B cell (primary cell): ENCODE measurements around the gene APOD. TPM values are rescaled to one million over a fixed set of nuclear protein-coding genes. Genes with fewer than 3 reads are reported as not detected.

Experiments
- ATAC-seq: fragments of 200-7000 bp; cut with Tn5 transposase; one replicate; pipeline ENCODE4 v1.10.0; 2021; ENCODE audit warnings: low read depth, mild to moderate bottlenecking, moderate number of reproducible peaks, moderate library complexity
- CTCF ChIA-PET: fragments of 350-600 bp; sonication (Branson Sonifier 250); formaldehyde crosslinking; loops from one replicate; lab custom pipeline; 2021; ENCODE audit warnings: antibody characterized with exemption, inconsistent platforms; lab: Charles Lee
- POLR2A ChIA-PET: fragments of 350-600 bp; sonication (Branson Sonifier 250); formaldehyde crosslinking; loops from one replicate; lab custom pipeline; 2021; ENCODE audit warnings: antibody characterized with exemption; lab: Charles Lee
- DNase-seq: peaks from one replicate; pipeline ENCODE4 v3.0.0; 2013
- H2AFZ ChIP-seq: 2 replicates; pipeline ENCODE4 v1.6.1; 2012; ENCODE audit warnings: mild to moderate bottlenecking, low read depth, low read length; ENCODE audit not compliant: insufficient read depth, poor library complexity, severe bottlenecking
- H3K27ac ChIP-seq, 2 donors: 1 replicate in 1 of 2; 2 replicates in 1 of 2; pipeline ENCODE4 v1.5.1; 2012 to 2013; ENCODE audit warnings: low read length in 2 of 2, mild to moderate bottlenecking in 2 of 2, moderate library complexity in 1 of 2
- H3K27me3 ChIP-seq, 4 experiments: fragments of 200-600 bp in 1 of 4; sonication (generic) in 1 of 4; replicated peaks in 1 of 4; 1 replicate in 2 of 4; 2 replicates in 2 of 4; pipeline versions ENCODE4 v1.6.1 to v1.7.0; 2013 to 2016; ENCODE audit warnings: low read length in 3 of 4, mild to moderate bottlenecking in 2 of 4, mixed read lengths in 1 of 4, moderate library complexity in 1 of 4; ENCODE audit not compliant: insufficient read depth in 4 of 4, control insufficient read depth in 3 of 4; ENCODE audit errors: control extremely low read depth in 1 of 4
- H3K36me3 ChIP-seq, 2 experiments: replicated peaks in 1 of 2; 1 replicate in 1 of 2; 2 replicates in 1 of 2; pipeline versions ENCODE4 v1.6.1 to v1.7.1; 2013; ENCODE audit warnings: low read length in 1 of 2; ENCODE audit not compliant: insufficient read depth in 2 of 2, control insufficient read depth in 1 of 2; ENCODE audit errors: control extremely low read depth in 1 of 2, extremely low read depth in 1 of 2
- H3K4me1 ChIP-seq, 2 donors: fragments of 200-600 bp in 1 of 2; sonication (generic) in 1 of 2; 1 replicate in 1 of 2; 2 replicates in 1 of 2; pipeline versions ENCODE4 v1.5.1 to v1.6.1; 2013 to 2017; ENCODE audit warnings: low read length in 2 of 2; ENCODE audit not compliant: control insufficient read depth in 2 of 2, insufficient read depth in 2 of 2
- H3K4me2 ChIP-seq: replicated peaks from 2 replicates; pipeline ENCODE3; 2012; ENCODE audit warnings: mild to moderate bottlenecking, low read depth, low read length; ENCODE audit not compliant: poor library complexity, severe bottlenecking
- H3K4me3 ChIP-seq, 5 experiments: fragments of 200-600 bp in 1 of 5; sonication (generic) in 1 of 5; 1 replicate in 3 of 5; 2 replicates in 2 of 5; pipeline versions ENCODE4 v1.5.1 to v1.7.0; 2011 to 2016; ENCODE audit warnings: low read length in 4 of 5, mild to moderate bottlenecking in 4 of 5, low read depth in 2 of 5, control low read depth in 1 of 5, moderate library complexity in 1 of 5; ENCODE audit not compliant: insufficient read depth in 1 of 5; ENCODE audit errors: control extremely low read depth in 1 of 5, extremely low read depth in 1 of 5
- H3K79me2 ChIP-seq: fragments of 200-600 bp; sonication (generic); one replicate; pipeline ENCODE4 v1.6.0; 2016; ENCODE audit warnings: low read length; ENCODE audit not compliant: control insufficient read depth, insufficient read depth
- H3K9ac ChIP-seq: fragments of 200-600 bp; sonication (generic); 2 replicates; pipeline ENCODE4 v1.6.1; 2017; ENCODE audit warnings: mild to moderate bottlenecking, low read length, moderate library complexity
- H3K9me3 ChIP-seq, 3 donors: one replicate each; pipeline versions ENCODE4 v1.6.1 to v1.7.1; 2013; ENCODE audit warnings: low read length in 2 of 3; ENCODE audit not compliant: control insufficient read depth in 2 of 3, insufficient read depth in 1 of 3; ENCODE audit errors: control extremely low read depth in 1 of 3
- H4K20me1 ChIP-seq: 2 replicates; pipeline ENCODE4 v1.6.0; 2012; ENCODE audit warnings: mild to moderate bottlenecking, low read length; ENCODE audit not compliant: insufficient read depth, control insufficient read depth, poor library complexity, severe bottlenecking
- H3K27ac Mint-ChIP-seq: one replicate; pipeline ENCODE4 v1.8.0; 2021; ENCODE audit warnings: mixed read lengths
- H3K27me3 Mint-ChIP-seq: one replicate; pipeline ENCODE4 v1.8.0; 2021; ENCODE audit warnings: mixed read lengths
- H3K4me1 Mint-ChIP-seq: one replicate; pipeline ENCODE4 v1.8.0; 2021; ENCODE audit warnings: mixed read lengths
- H3K4me3 Mint-ChIP-seq: one replicate; pipeline ENCODE4 v1.8.0; 2021; ENCODE audit warnings: mixed read lengths
- H3K9me3 Mint-ChIP-seq: one replicate; pipeline ENCODE4 v1.8.0; 2022; ENCODE audit warnings: mixed read lengths; ENCODE audit not compliant: insufficient read depth
- CTCF ChIP-seq: fragments of 200-600 bp; IDR thresholded peaks from one replicate; pipeline ENCODE4 v1.8.0; 2022; ENCODE audit warnings: antibody characterized with exemption, mild to moderate bottlenecking
- EZH2 ChIP-seq: IDR thresholded peaks from 2 replicates; pipeline ENCODE4 v1.6.1; 2012; ENCODE audit warnings: borderline replicate concordance, low read depth, mild to moderate bottlenecking, moderate library complexity, low read length; ENCODE audit not compliant: insufficient read depth, poor library complexity, severe bottlenecking
- WGBS: methylation state at CpG from one replicate; pipeline ENCODE4 v1.1.5; 2013; ENCODE audit warnings: missing lambda C conversion rate; ENCODE audit not compliant: insufficient coverage; 5-methylcytosine and 5-hydroxymethylcytosine counted together
- intact Hi-C: fragments of 100-400 bp; cut with micrococcal nuclease; formaldehyde crosslinking; loops from one replicate; pipeline ENCODE4 v1.10.0; 2022
- polyA plus RNA-seq: library from polyadenylated mRNA; depleted of rRNA; stranded (reverse); fragments of >200 nt; gene quantifications from 2 replicates; pipeline ENCODE4 v1.2.3, GENCODE V29; 2012
- total RNA-seq, 2 donors: library from RNA; stranded (reverse); fragments of 120-200 nt in 1 of 2; gene quantifications; 1 replicate in 1 of 2; 2 replicates in 1 of 2; pipeline versions ENCODE4 v1.2.3 to v1.2.4, GENCODE V29; 2013 to 2022

Gene APOD
- total and polyA plus RNA-seq, 2 donors (not counting 1 experiment from before 2014, with no cell fraction given) = 0.59 TPM; not detected in 1

- H3K9me3 Mint-ChIP-seq = no peaks in the 10 kb centered on the region
- POLR2A ChIA-PET = no interaction called here
- Histone ChIP-seq H3K36me3 (no peaks in the 10 kb centered on the region), H3K27me3 (peaks cover 0 to 9% (median 0%) of the 10 kb centered on the region in 4 experiments), H3K4me1 (no peaks in the 10 kb centered on the region), H2AFZ (no peak overlapping the region), H3K9me3 (no peaks in the 10 kb centered on the region), H3K79me2 (no peaks in the 10 kb centered on the region), H3K4me2 (no peak overlapping the region), H4K20me1 (no peaks in the 10 kb centered on the region), H3K9ac (no peak overlapping the region), H3K27ac (no peak overlapping the region), H3K4me3 (no peak overlapping the region)
- no peak overlapping the region for H3K27ac Mint-ChIP-seq
- CTCF ChIA-PET = no interaction called here
- TF ChIP-seq CTCF = no peak
- TF ChIP-seq EZH2 = no peak
- 89% methylated on average over 9 of the region's 9 CpGs for WGBS
- ATAC-seq (no peak), DNase-seq (no peak)
- H3K27me3 Mint-ChIP-seq = no peaks in the 10 kb centered on the region
- intact Hi-C loops = no loop called here
- H3K4me3 Mint-ChIP-seq = no peak overlapping the region
- H3K4me1 Mint-ChIP-seq = no peaks in the 10 kb centered on the region
Measured at GRCh38 chr3:195582947-195583346, 793 bp downstream of the APOD start.

GRCh38 chr3:195580744-195581443 is 2.8 kb downstream of the APOD start:
- no peak overlapping the region for H3K27ac Mint-ChIP-seq
- no peaks in the 10 kb centered on the region for H3K79me2 ChIP-seq
- no peaks in the 10 kb centered on the region for H3K4me1 ChIP-seq
- POLR2A ChIA-PET = no interaction called here
- H3K27me3 Mint-ChIP-seq = no peaks in the 10 kb centered on the region
- DNase-seq (no peak), ATAC-seq (no peak)
- no peaks in the 10 kb centered on the region for H3K36me3 ChIP-seq
- no peaks in the 10 kb centered on the region for H3K9me3 ChIP-seq
- H2AFZ ChIP-seq = no peak overlapping the region
- no peaks in the 10 kb centered on the region for H3K27me3 ChIP-seq
- no peak overlapping the region for H3K9ac ChIP-seq
- H3K4me2 ChIP-seq = no peak overlapping the region
- 96% methylated on average over 2 of the region's 6 CpGs for WGBS
- H3K4me3 ChIP-seq = no peak overlapping the region
- H3K4me3 Mint-ChIP-seq = no peak overlapping the region
- H3K4me1 Mint-ChIP-seq = no peaks in the 10 kb centered on the region
- no peak overlapping the region for H3K27ac ChIP-seq
- no peaks in the 10 kb centered on the region for H3K9me3 Mint-ChIP-seq
- no peaks in the 10 kb centered on the region for H4K20me1 ChIP-seq
- CTCF ChIA-PET = interaction anchor here (1.1 to 1.3 kb wide), 2 partner anchors 20 to 59 kb away, joined by 3 read pairs; no protein-coding TSS in a partner anchor
- intact Hi-C loops = no loop called here
- no peak for TF ChIP-seq CTCF
- TF ChIP-seq EZH2 = no peak
